ENCODE measurements around the gene SELENOO. TPM values are rescaled to one million over a fixed set of nuclear protein-coding genes. Genes with fewer than 3 reads are reported as not detected.

Gene SELENOO
- total and polyA plus RNA-seq, 2 of the 13 experiments (the other 11 are each of a cell fraction or from before 2014, with no cell fraction given) = 14.4 to 19.0 TPM

- in situ Hi-C loops (cut with HindIII; ENCODE audit: extremely low pct_ligation_motif_present, low pct_unique_long_range_greater_than_20kb) = no loop called here
- TF ChIP-seq AHDC1 (CRISPR knock-in tag; IDR thresholded peaks at IDR 0.05; ENCODE audit: borderline replicate concordance) = no peak
- TF ChIP-seq SRSF4 (IDR thresholded peaks at IDR 0.05; ENCODE audit: low read depth, low read length, poor library complexity, severe bottlenecking) = no peak
- no peak for TF ChIP-seq POLR2A (IDR thresholded peaks at IDR 0.05; ENCODE audit: insufficient read depth in 1 of 2, low read depth in 2 of 2, low read length in 2 of 2)
- no peak for TF ChIP-seq SMARCC2 (IDR thresholded peaks at IDR 0.05)
- TF ChIP-seq ZBTB46 (CRISPR knock-in tag; IDR thresholded peaks at IDR 0.05; ENCODE audit: borderline replicate concordance) = no peak
- TF ChIP-seq ELK4 (CRISPR knock-in tag; IDR thresholded peaks at IDR 0.05; ENCODE audit: borderline replicate concordance) = no peak
- no peak for TF ChIP-seq ZNF543 (CRISPR knock-in tag; IDR thresholded peaks at IDR 0.05)
- no peak for TF ChIP-seq CBFB (CRISPR knock-in tag; IDR thresholded peaks at IDR 0.05)
- TF ChIP-seq DNMT3B (CRISPR knock-in tag; conservative IDR thresholded peaks at IDR 0.05) = no peak
- TF ChIP-seq NKX3-1 (CRISPR knock-in tag; IDR thresholded peaks at IDR 0.05) = no peak
- TF ChIP-seq HNF1A (IDR thresholded peaks at IDR 0.05; ENCODE audit: low read depth) = no peak
- no peak for TF ChIP-seq HNF1A (CRISPR knock-in tag; IDR thresholded peaks at IDR 0.05; ENCODE audit: borderline replicate concordance)
These were observed 37.9 kb downstream of the SELENOO start for GRCh38 chr22:50238755-50239154.

More at GRCh38 chr22:50238755-50239154, 37.9 kb downstream of the SELENOO start:
- Histone ChIP-seq H3K27ac (ENCODE audit: extremely low read length, insufficient read depth, low read length) (no peak overlapping the region), H3K4me3 (replicated peaks in 1 of 3; ENCODE audit: insufficient read depth in 1 of 3, low read depth in 2 of 3, low read length in 3 of 3) (no peak overlapping the region), H4K20me1 (ENCODE audit: insufficient read depth, low read length) (peaks cover 14% of the 10 kb centered on the region), H3K9me3 (ENCODE audit: low read length) (no peaks in the 10 kb centered on the region), H3K27me3 (ENCODE audit: control insufficient read depth in 1 of 2, insufficient read depth in 2 of 2, low read length in 2 of 2) (no peaks in the 10 kb centered on the region; a peak in 1 of 5 replicates), H3K4me1 (ENCODE audit: insufficient read depth, low read length) (peaks cover 9% of the 10 kb centered on the region; the same call in 1 of the 2 replicates), H3K9ac (ENCODE audit: insufficient read depth, low read depth, low read length) (no peak overlapping the region), H3K36me3 (replicated peaks in 1 of 2; ENCODE audit: control insufficient read depth in 1 of 2, insufficient read depth in 2 of 2, low read length in 2 of 2) (peaks cover 11 to 19% of the 10 kb centered on the region in 2 experiments; a peak in 4 of 5 replicates), H3K4me2 (ENCODE audit: low read depth, low read length) (no peak overlapping the region), H3K79me2 (ENCODE audit: insufficient read depth, low read length) (peaks cover 45% of the 10 kb centered on the region), H2AFZ (ENCODE audit: low read length) (no peak overlapping the region)
- DNase-seq (ENCODE audit: low spot score) (no peak), ATAC-seq (no peak), FAIRE-seq (no peak)
- POLR2A ChIA-PET = no interaction called here
- BruUV-seq (replicated peaks) = no TSS peak
- intact Hi-C loops (cut with micrococcal nuclease; ENCODE audit: unreplicated experiment) = no loop called here
- CTCF ChIA-PET (ENCODE audit: low intra/inter-chr PET ratio, low total read pairs) = no interaction called here
- 90% methylated on average over 7 of the region's 9 CpGs for WGBS (ENCODE audit: low lambda C conversion rate)

All from HepG2 (cell line).